H1 (cell line): ENCODE results near the gene RFPL3. TPM values are rescaled to one million over a fixed set of nuclear protein-coding genes. Genes with fewer than 3 reads are reported as not detected.

Experiments used
- CTCF ChIA-PET: fragments of 300-600 bp; sonication (Branson Sonifier 250); formaldehyde crosslinking; loops from one replicate; lab custom pipeline; 2021; ENCODE audit not compliant: partially characterized antibody; lab: Charles Lee
- POLR2A ChIA-PET: fragments of 300-600 bp; sonication (Branson Sonifier 250); formaldehyde crosslinking; loops from one replicate; lab custom pipeline; 2021; ENCODE audit warnings: inconsistent platforms; ENCODE audit not compliant: partially characterized antibody; lab: Charles Lee
- DNase-seq, 2 experiments: peaks; one replicate each; pipeline versions ENCODE4 v3.0.0 to v3.0.0-alpha.2; 2010 to 2022; ENCODE audit warnings: low spot score in 2 of 2, low read depth in 1 of 2, mixed read lengths in 1 of 2
- FAIRE-seq: peaks from 2 replicates; lab custom pipeline; 2011; peaks lifted over from hg19 to GRCh38; lab: Jason Lieb, UNC
- H2AFZ ChIP-seq: 2 replicates; pipeline ENCODE4 v1.8.1; 2012; ENCODE audit warnings: low read length, inconsistent platforms
- H2AK5ac ChIP-seq: 2 replicates; pipeline ENCODE4 v1.6.1; 2013; ENCODE audit warnings: low read depth, low read length
- H2BK120ac ChIP-seq: replicated peaks from 2 replicates; pipeline ENCODE3; 2013; ENCODE audit warnings: low read depth, low read length, inconsistent platforms
- H2BK12ac ChIP-seq: 2 replicates; pipeline ENCODE4 v1.6.1; 2013; ENCODE audit warnings: low read depth, low read length
- H2BK15ac ChIP-seq: 2 replicates; pipeline ENCODE4 v1.6.1; 2013; ENCODE audit warnings: low read length
- H2BK20ac ChIP-seq: 2 replicates; pipeline ENCODE4 v1.6.1; 2013; ENCODE audit warnings: low read length
- H2BK5ac ChIP-seq: 2 replicates; pipeline ENCODE4 v1.6.1; 2013; ENCODE audit warnings: low read depth, low read length
- H3K14ac ChIP-seq: 2 replicates; pipeline ENCODE4 v1.6.1; 2013; ENCODE audit warnings: inconsistent platforms; ENCODE audit not compliant: insufficient read length
- H3K18ac ChIP-seq: 2 replicates; pipeline ENCODE4 v1.6.1; 2013; ENCODE audit warnings: low read length; ENCODE audit errors: extremely low read depth
- H3K23ac ChIP-seq: 2 replicates; pipeline ENCODE4 v1.6.1; 2013; ENCODE audit warnings: inconsistent platforms; ENCODE audit not compliant: insufficient read length
- H3K23me2 ChIP-seq: 2 replicates; pipeline ENCODE4 v1.6.1; 2013; ENCODE audit warnings: low read depth, low read length
- H3K27ac ChIP-seq: 2 replicates; pipeline ENCODE4 v1.6.1; 2011; ENCODE audit warnings: low read depth, low read length, inconsistent platforms
- H3K27me3 ChIP-seq, 4 experiments: replicated peaks in 1 of 4; 1 replicate in 1 of 4; 2 replicates in 3 of 4; pipeline versions ENCODE4 v1.6.1 to v1.8.1; 2011 to 2013; ENCODE audit warnings: low read length in 3 of 4, mild to moderate bottlenecking in 3 of 4, inconsistent platforms in 2 of 4, mixed read lengths in 2 of 4, moderate library complexity in 1 of 4; ENCODE audit not compliant: control insufficient read depth in 3 of 4, insufficient read depth in 3 of 4; ENCODE audit errors: extremely low read depth in 1 of 4
- H3K36me3 ChIP-seq, 4 experiments: 2 replicates each; pipeline versions ENCODE4 v1.6.1 to v1.8.1; 2011 to 2013; ENCODE audit warnings: mild to moderate bottlenecking in 4 of 4, low read length in 3 of 4, moderate library complexity in 2 of 4, control low read depth in 1 of 4, inconsistent platforms in 1 of 4; ENCODE audit not compliant: insufficient read depth in 4 of 4, control insufficient read depth in 2 of 4
- H3K4ac ChIP-seq: replicated peaks from 2 replicates; pipeline ENCODE3; 2013; ENCODE audit warnings: low read length, low read depth, mixed read lengths, inconsistent platforms; ENCODE audit not compliant: insufficient read length
- H3K4me1 ChIP-seq, 4 experiments: replicated peaks in 1 of 4; 1 replicate in 1 of 4; 2 replicates in 3 of 4; pipeline versions ENCODE4 v1.6.1 to v1.8.1; 2011 to 2013; ENCODE audit warnings: low read length in 3 of 4, inconsistent platforms in 2 of 4, mixed read lengths in 1 of 4; ENCODE audit not compliant: insufficient read depth in 4 of 4, control insufficient read depth in 3 of 4
- H3K4me2 ChIP-seq, 2 experiments: 2 replicates each; pipeline versions ENCODE4 v1.6.1 to v1.8.1; 2011 to 2013; ENCODE audit warnings: low read depth in 2 of 2, low read length in 2 of 2, control low read depth in 1 of 2, inconsistent platforms in 1 of 2, mild to moderate bottlenecking in 1 of 2; ENCODE audit not compliant: insufficient read depth in 1 of 2
- H3K4me3 ChIP-seq, 4 experiments: fragments of 200-600, 300-600 bp in 1 of 4; sonication (generic), shearing (Covaris generic), sonication (Bioruptor Twin) in 1 of 4; 2 replicates each; pipeline versions ENCODE4 v1.5.1 to v1.8.1; 2011 to 2016; ENCODE audit warnings: low read length in 4 of 4, low read depth in 3 of 4, control low read depth in 2 of 4, inconsistent platforms in 2 of 4, mild to moderate bottlenecking in 2 of 4, mixed read lengths in 1 of 4, moderate library complexity in 1 of 4; ENCODE audit not compliant: insufficient read depth in 2 of 4; ENCODE audit errors: extremely low read depth in 1 of 4
- H3K56ac ChIP-seq: replicated peaks from 2 replicates; pipeline ENCODE3; 2013; ENCODE audit warnings: low read depth, mild to moderate bottlenecking, mixed read lengths, low read length, inconsistent platforms; ENCODE audit not compliant: insufficient read length
- H3K79me1 ChIP-seq: 2 replicates; pipeline ENCODE4 v1.6.1; 2013; ENCODE audit warnings: low read depth, low read length, control low read depth
- H3K79me2 ChIP-seq, 2 experiments: 2 replicates each; pipeline versions ENCODE4 v1.6.1 to v1.8.1; 2012 to 2013; ENCODE audit warnings: low read length in 2 of 2, mild to moderate bottlenecking in 2 of 2, inconsistent platforms in 1 of 2; ENCODE audit not compliant: insufficient read depth in 2 of 2, control insufficient read depth in 1 of 2
- H3K9ac ChIP-seq, 4 experiments: replicated peaks in 1 of 4; 1 replicate in 1 of 4; 2 replicates in 3 of 4; pipeline versions ENCODE4 v1.6.1 to v1.8.1; 2011 to 2013; ENCODE audit warnings: low read depth in 3 of 4, low read length in 3 of 4, control low read depth in 2 of 4, mild to moderate bottlenecking in 2 of 4, moderate library complexity in 2 of 4, inconsistent platforms in 1 of 4; ENCODE audit errors: extremely low read depth in 1 of 4
- H3K9me3 ChIP-seq, 2 experiments: 2 replicates each; pipeline versions ENCODE4 v1.6.1 to v1.8.1; 2012 to 2013; ENCODE audit warnings: mild to moderate bottlenecking in 2 of 2, moderate library complexity in 2 of 2, control low read depth in 1 of 2, inconsistent platforms in 1 of 2, low read depth in 1 of 2, low read length in 1 of 2, mixed read lengths in 1 of 2; ENCODE audit not compliant: insufficient read depth in 2 of 2
- H4K20me1 ChIP-seq, 2 experiments: replicated peaks in 1 of 2; 2 replicates each; pipeline versions ENCODE3 to v1.8.1; 2011 to 2013; ENCODE audit warnings: inconsistent platforms in 2 of 2, low read length in 2 of 2, mild to moderate bottlenecking in 1 of 2; ENCODE audit not compliant: insufficient read depth in 2 of 2, control insufficient read depth in 1 of 2
- H4K5ac ChIP-seq: 2 replicates; pipeline ENCODE4 v1.6.1; 2013; ENCODE audit warnings: low read length, low read depth, mixed read lengths, inconsistent platforms; ENCODE audit not compliant: insufficient read length
- H4K8ac ChIP-seq: 2 replicates; pipeline ENCODE4 v1.8.0; 2013; ENCODE audit warnings: mild to moderate bottlenecking, moderate library complexity, low read length, inconsistent platforms; ENCODE audit not compliant: insufficient read depth; ENCODE audit errors: extremely low read depth
- H4K91ac ChIP-seq: replicated peaks from 2 replicates; pipeline ENCODE3; 2013; ENCODE audit warnings: low read length, mixed read lengths, inconsistent platforms; ENCODE audit not compliant: insufficient read length
- CHD2 ChIP-seq: IDR thresholded peaks from 2 replicates; pipeline ENCODE4 v1.6.1; 2012; ENCODE audit warnings: low read length, improper control_type of control experiment
- GABPA ChIP-seq: IDR thresholded peaks from 2 replicates; pipeline ENCODE4 v1.6.1; 2011; ENCODE audit warnings: mild to moderate bottlenecking, low read length, moderate library complexity, borderline replicate concordance; ENCODE audit not compliant: insufficient read depth
- POU5F1 ChIP-seq: IDR thresholded peaks from 2 replicates; pipeline ENCODE4 v1.6.1; 2011; ENCODE audit warnings: low read depth, mild to moderate bottlenecking, low read length, moderate library complexity
- SP1 ChIP-seq: IDR thresholded peaks from 2 replicates; pipeline ENCODE4 v1.6.1; 2011; ENCODE audit warnings: low read depth, low read length
- TBP ChIP-seq: IDR thresholded peaks from 2 replicates; pipeline ENCODE4 v1.6.1; 2011; ENCODE audit warnings: low read depth, low read length, improper control_type of control experiment
- WGBS, 2 experiments: shearing (Covaris generic) in 1 of 2; methylation state at CpG; one replicate each; pipeline versions ENCODE4 v1.1.6 to v1.1.7; 2013 to 2015; ENCODE audit warnings: low lambda C conversion rate in 2 of 2, mixed read lengths in 2 of 2, inconsistent platforms in 1 of 2, low coverage in 1 of 2, missing lambda C conversion rate in 1 of 2; ENCODE audit not compliant: insufficient replicate concordance in 2 of 2, insufficient coverage in 1 of 2, insufficient read length in 1 of 2; ENCODE audit errors: extremely low coverage in 1 of 2, missing lambda C conversion rate in 1 of 2; 5-methylcytosine and 5-hydroxymethylcytosine counted together
- polyA plus RNA-seq, 7 experiments: library from polyadenylated mRNA; depleted of rRNA in 3 of 7; stranded (reverse) in 5 of 7; unstranded in 2 of 7; fragments of >200 nt in 5 of 7; fragments of 200-250 nt in 2 of 7; gene quantifications; 1 replicate in 5 of 7; 2 replicates in 1 of 7; 4 replicates in 1 of 7; pipeline versions ENCODE4 v1.2.1 to v1.2.3, GENCODE V29; 2011 to 2013; ENCODE audit warnings: missing spikeins in 2 of 7, mixed read lengths in 2 of 7
- total RNA-seq: library from RNA; stranded (reverse); fragmentation: NEBNext Ultra II Directional; extraction: Animal tissue kit (Norgen Biotek cat#: 25700); gene quantifications from 2 replicates; pipeline ENCODE4 v1.2.1, GENCODE V29; 2021

Gene RFPL3
- total and polyA plus RNA-seq, 2 of the 8 experiments (the other 6 are each of a cell fraction or from before 2014, with no cell fraction given): 0.08 to 0.24 TPM

DNA sequence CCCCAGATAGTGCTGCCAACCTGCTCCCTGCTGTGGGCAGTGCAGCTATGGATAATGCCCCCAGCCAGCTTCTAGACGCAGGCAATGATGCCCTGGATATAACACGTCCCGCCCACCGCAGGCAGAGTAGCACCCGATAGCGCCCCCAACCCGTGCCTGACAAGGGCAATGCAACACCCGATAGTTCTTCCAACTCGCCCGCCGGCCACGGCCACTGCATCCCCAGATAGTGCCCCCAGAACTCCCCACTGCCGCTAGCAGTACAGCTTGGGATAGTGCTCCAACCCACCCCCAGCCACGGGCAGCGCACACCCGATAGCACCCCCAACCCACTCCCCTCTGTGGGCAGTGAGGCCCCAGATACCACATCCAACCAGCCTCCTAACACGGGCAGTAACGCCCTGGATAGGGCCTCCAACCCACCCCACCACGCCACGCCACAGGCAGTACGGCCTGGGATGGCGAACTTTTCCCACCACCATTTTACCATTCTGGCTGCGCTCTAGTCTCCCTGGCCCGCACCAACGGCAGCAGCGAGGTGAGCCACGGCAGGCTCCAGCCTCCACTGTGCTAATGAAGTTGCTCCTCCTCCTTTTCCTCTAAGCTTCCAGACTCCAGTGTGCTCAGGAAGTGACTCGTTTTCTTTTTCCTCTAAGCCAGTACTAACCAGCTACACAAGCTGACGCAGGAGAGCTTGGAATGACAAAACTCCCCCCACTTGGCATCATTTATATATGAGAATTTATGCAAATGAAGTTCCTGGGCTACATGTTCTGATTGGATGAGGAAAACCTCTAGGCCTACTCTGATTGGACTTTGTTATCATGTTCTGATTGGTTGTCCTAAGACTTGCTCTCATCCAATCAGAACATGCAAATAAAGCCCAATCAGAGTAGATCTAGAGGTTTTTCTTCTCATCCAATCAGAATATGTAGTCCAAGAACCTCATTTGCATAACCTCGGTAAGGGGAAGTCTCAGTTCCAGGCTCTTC lies 3.0 kb upstream of the RFPL3 start:
- Histone ChIP-seq H3K4ac (peak overlapping the region; percentile 38), H3K27ac (no peak overlapping the region), H3K9ac (no peak overlapping the region), H2BK120ac (peak overlapping the region; percentile 90), H2BK5ac (peak overlapping the region; percentile 84; the same call in 1 of the 2 replicates), H3K4me3 (no peak overlapping the region), H2BK15ac (peak overlapping the region; percentile 92; the same call in 1 of the 2 replicates), H3K56ac (no peak overlapping the region), H2AFZ (no peak overlapping the region), H3K79me2 (no peaks in the 10 kb centered on the region), H3K23ac (no peak overlapping the region), H4K91ac (peak overlapping the region; percentile 81), H2AK5ac (peak overlapping the region; percentile 93), H3K36me3 (no peaks in the 10 kb centered on the region), H3K23me2 (no peaks in the 10 kb centered on the region), H4K20me1 (no peaks in the 10 kb centered on the region), H2BK12ac (peak overlapping the region; percentile 97; the same call in 1 of the 2 replicates), H3K9me3 (no peaks in the 10 kb centered on the region), H3K18ac (no peak overlapping the region; the same call in 1 of the 2 replicates), H3K79me1 (no peaks in the 10 kb centered on the region), H3K27me3 (no peaks in the 10 kb centered on the region), H4K8ac (no peak overlapping the region), H2BK20ac (peak overlapping the region; percentile 72; the same call in 1 of the 2 replicates), H3K14ac (no peak overlapping the region), H4K5ac (no peak overlapping the region), H3K4me1 (peaks cover 0 to 9% (median 1%) of the 10 kb centered on the region in 4 experiments; a peak in 4 of 7 replicates), H3K4me2 (no peak overlapping the region)
- no peak for DNase-seq
- ChIA-PET CTCF (interaction anchor here (1.6 kb wide), 1 partner anchor 36 kb away, joined by 6 read pairs; no protein-coding TSS in a partner anchor), POLR2A (interaction anchor here (0.6 to 2.2 kb wide), 6 partner anchors 13 to 44 kb away, joined by 3 to 11 read pairs (median 3); no protein-coding TSS in a partner anchor)
- peak; percentile 40; the same call in 1 of the 2 replicates for TF ChIP-seq CHD2
- TF ChIP-seq GABPA: no peak
- TF ChIP-seq TBP: peak; percentile 71
- peak; percentile 83 for TF ChIP-seq SP1
- no peak for TF ChIP-seq POU5F1
- FAIRE-seq: peak; percentile 62
- WGBS, 2 experiments: 92% methylated on average over 30 of the region's 30 CpGs; no CpG with 5 or more reads in 1 of the 2 experiments
